ENCODE results near the gene HPRT1. TPM values are rescaled to one million over a fixed set of nuclear protein-coding genes. Genes with fewer than 3 reads are reported as not detected.

The HPRT1 gene
- total RNA-seq, 2 donors from 2014 or later, result 30.6 to 49.6 TPM

DNA sequence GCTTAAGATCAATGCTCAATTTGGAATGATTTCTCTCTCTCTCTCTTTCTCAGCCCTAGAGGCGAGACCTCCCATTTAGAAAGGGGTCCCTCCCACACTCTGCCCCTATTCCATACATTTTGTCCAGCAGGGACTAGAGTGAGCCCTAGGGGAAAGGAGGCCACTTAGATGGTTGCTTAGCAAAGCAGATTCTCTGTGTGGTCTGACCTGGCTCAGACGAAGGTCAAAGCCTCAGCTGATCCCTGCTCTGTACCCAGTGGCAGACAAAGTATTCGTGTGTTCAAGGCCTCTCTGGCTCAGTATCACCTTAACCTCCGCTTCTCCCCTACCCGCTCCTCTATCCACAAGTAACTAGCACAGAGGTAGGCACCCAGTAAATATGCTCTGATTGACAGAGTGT, 78.4 kb downstream of the HPRT1 start:
- TF ChIP-seq, protein P1, sequence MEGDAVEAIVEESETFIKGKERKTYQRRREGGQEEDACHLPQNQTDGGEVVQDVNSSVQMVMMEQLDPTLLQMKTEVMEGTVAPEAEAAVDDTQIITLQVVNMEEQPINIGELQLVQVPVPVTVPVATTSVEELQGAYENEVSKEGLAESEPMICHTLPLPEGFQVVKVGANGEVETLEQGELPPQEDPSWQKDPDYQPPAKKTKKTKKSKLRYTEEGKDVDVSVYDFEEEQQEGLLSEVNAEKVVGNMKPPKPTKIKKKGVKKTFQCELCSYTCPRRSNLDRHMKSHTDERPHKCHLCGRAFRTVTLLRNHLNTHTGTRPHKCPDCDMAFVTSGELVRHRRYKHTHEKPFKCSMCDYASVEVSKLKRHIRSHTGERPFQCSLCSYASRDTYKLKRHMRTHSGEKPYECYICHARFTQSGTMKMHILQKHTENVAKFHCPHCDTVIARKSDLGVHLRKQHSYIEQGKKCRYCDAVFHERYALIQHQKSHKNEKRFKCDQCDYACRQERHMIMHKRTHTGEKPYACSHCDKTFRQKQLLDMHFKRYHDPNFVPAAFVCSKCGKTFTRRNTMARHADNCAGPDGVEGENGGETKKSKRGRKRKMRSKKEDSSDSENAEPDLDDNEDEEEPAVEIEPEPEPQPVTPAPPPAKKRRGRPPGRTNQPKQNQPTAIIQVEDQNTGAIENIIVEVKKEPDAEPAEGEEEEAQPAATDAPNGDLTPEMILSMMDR (IDR thresholded peaks at IDR 0.05), result no peak
- no peaks in the 10 kb centered on the region for H3K36me3 ChIP-seq
- intact Hi-C loops (cut with DNase I), result no loop called here
- no peaks in the 10 kb centered on the region for H3K27me3 ChIP-seq
- H3K27ac ChIP-seq, result no peak overlapping the region
- H3K9ac ChIP-seq (ENCODE audit: low read depth in 2 of 2, low read length in 2 of 2), result no peak overlapping the region
- H3K4me1 ChIP-seq, result no peaks in the 10 kb centered on the region
- H3K9me3 ChIP-seq, result no peaks in the 10 kb centered on the region
- no peak overlapping the region for H3K4me3 ChIP-seq
- no peak for DNase-seq

DNA sequence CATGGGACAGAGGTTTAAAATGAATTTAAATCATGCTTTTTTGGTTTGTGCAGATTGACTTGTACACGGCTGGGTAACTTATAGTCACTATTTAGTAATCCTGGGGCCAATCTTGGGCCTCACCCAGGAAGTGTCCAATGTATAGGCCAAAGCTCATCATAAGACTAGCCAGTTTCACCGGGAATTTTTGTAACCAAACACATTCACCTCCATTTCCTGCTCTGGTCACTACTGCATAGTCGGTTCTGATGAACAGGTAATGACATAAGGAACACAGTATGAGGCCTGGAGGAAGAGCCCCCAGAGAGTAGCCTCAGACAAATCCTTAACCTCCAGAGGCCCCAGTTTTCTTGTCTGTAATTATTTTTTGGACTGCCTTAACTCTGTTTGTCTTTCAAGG, 81.9 kb downstream of the HPRT1 start:
- H3K9ac ChIP-seq (ENCODE audit: low read depth in 2 of 2, low read length in 2 of 2), result no peak overlapping the region
- H3K9me3 ChIP-seq, result no peaks in the 10 kb centered on the region
- H3K4me1 ChIP-seq, result no peaks in the 10 kb centered on the region
- TF ChIP-seq, protein P1 (IDR thresholded peaks at IDR 0.05), result no peak
- DNase-seq, result no peak
- intact Hi-C loops (cut with DNase I), result no loop called here
- no peak overlapping the region for H3K4me3 ChIP-seq
- no peak overlapping the region for H3K27ac ChIP-seq
- H3K27me3 ChIP-seq, result peaks cover 27% of the 10 kb centered on the region
- no peaks in the 10 kb centered on the region for H3K36me3 ChIP-seq

DNA sequence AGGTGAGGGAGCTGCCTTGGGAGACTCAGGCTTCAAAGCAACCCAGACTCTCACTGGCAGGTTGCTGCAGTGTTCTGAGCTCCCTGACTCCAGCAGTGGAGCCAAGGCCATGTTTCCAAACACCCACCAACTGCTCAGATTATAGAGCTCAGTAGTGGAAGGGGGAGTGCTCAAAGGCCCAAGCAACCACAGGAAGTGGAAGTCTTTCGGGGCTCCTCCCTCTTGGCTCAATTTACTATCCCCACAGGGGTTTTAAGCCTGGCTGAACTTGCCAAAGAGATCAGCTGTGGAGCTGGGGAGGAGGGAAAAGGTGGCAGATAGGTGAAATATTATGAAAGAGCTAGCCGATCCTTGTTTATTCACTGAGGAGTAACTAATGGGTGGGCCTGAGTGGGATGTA, 82.5 kb downstream of the HPRT1 start:
- TF ChIP-seq, protein P1 (IDR thresholded peaks at IDR 0.05), result no peak
- no peak for DNase-seq
- no peak overlapping the region for H3K9ac ChIP-seq (ENCODE audit: low read depth in 2 of 2, low read length in 2 of 2)
- intact Hi-C loops (cut with DNase I), result no loop called here
- no peaks in the 10 kb centered on the region for H3K9me3 ChIP-seq
- H3K27me3 ChIP-seq, result peaks cover 33% of the 10 kb centered on the region
- no peaks in the 10 kb centered on the region for H3K36me3 ChIP-seq
- no peak overlapping the region for H3K27ac ChIP-seq
- H3K4me3 ChIP-seq, result no peak overlapping the region
- no peaks in the 10 kb centered on the region for H3K4me1 ChIP-seq

DNA sequence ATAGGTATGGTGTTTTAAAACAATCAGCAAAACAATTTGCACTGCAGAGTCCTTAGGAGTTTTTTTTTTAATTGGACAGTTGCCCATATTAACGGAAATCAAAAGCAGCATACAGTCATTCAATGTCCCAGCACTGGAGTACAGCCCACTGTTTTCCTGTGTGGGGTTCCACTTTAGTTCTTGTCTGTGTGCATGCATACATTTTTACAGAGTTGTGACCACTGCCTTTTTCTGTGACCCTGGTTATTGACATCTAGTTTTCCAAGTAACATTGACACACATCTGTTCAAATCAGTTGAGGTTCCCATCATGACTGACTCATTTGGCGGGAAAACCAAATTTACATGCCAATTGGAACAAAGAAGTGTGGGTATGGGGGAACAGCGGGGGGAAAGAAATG, 83.3 kb downstream of the HPRT1 start:
- no peak overlapping the region for H3K4me3 ChIP-seq
- no peaks in the 10 kb centered on the region for H3K4me1 ChIP-seq
- intact Hi-C loops (cut with DNase I), result no loop called here
- TF ChIP-seq, protein P1 (IDR thresholded peaks at IDR 0.05), result no peak
- H3K9me3 ChIP-seq, result no peaks in the 10 kb centered on the region
- H3K9ac ChIP-seq (ENCODE audit: low read depth in 2 of 2, low read length in 2 of 2), result no peak overlapping the region
- no peaks in the 10 kb centered on the region for H3K36me3 ChIP-seq
- H3K27ac ChIP-seq, result no peak overlapping the region
- no peak for DNase-seq
- H3K27me3 ChIP-seq, result peaks cover 41% of the 10 kb centered on the region

DNA sequence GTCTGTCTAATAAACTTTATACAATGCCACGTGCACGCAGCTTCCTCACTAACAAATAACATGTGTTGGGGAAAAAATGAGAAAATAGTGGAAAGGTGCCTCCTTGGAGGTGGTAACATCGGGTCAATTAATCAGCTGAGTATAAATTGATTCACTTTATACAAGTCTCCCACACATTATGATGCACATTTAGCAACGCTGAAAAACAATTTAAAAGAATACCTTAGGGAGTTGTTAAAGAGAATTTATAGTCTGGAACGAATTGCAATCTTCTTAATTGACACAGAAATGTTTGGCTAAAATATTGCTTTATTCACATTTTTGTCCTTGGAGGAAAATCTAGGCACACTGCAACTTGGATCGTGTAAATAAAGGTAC, 84.2 kb downstream of the HPRT1 start:
- H3K9ac ChIP-seq (ENCODE audit: low read depth in 2 of 2, low read length in 2 of 2), result no peak overlapping the region
- H3K9me3 ChIP-seq, result no peaks in the 10 kb centered on the region
- intact Hi-C loops (cut with DNase I), result no loop called here
- peaks cover 42% of the 10 kb centered on the region for H3K27me3 ChIP-seq
- no peaks in the 10 kb centered on the region for H3K36me3 ChIP-seq
- H3K27ac ChIP-seq, result no peak overlapping the region
- H3K4me3 ChIP-seq, result no peak overlapping the region
- H3K4me1 ChIP-seq, result no peaks in the 10 kb centered on the region
- DNase-seq, result no peak
- TF ChIP-seq, protein P1 (IDR thresholded peaks at IDR 0.05), result no peak
